Measurements from ENCODE around the gene DYNC1I1.

DYNC1I1 gene

GRCh38 chr7:95972523-95972922, 200.2 kb downstream of the DYNC1I1 start:
- Histone ChIP-seq H3K4me3 (ENCODE audit: low read depth, low read length) (no peak overlapping the region), H3K9me3 (ENCODE audit: control insufficient read depth, insufficient read depth, low read depth, low read length) (no peaks in the 10 kb centered on the region), H3K36me3 (ENCODE audit: control insufficient read depth, insufficient read depth, low read length) (no peaks in the 10 kb centered on the region), H3K27me3 (ENCODE audit: control insufficient read depth, insufficient read depth, low read length) (no peaks in the 10 kb centered on the region), H3K27ac (ENCODE audit: low read depth, low read length) (no peak overlapping the region), H3K4me1 (ENCODE audit: control insufficient read depth, insufficient read depth, low read length) (no peaks in the 10 kb centered on the region), H3K9ac (ENCODE audit: low read length) (no peak overlapping the region)

- no peaks in the 10 kb centered on the region for H3K27me3 ChIP-seq (ENCODE audit: control insufficient read depth, insufficient read depth, low read length)
- no peak overlapping the region for H3K9ac ChIP-seq (ENCODE audit: low read length)
- no peak overlapping the region for H3K27ac ChIP-seq (ENCODE audit: low read depth, low read length)
These were observed 201.8 kb downstream of the DYNC1I1 start for GRCh38 chr7:95974108-95974507.

DNA sequence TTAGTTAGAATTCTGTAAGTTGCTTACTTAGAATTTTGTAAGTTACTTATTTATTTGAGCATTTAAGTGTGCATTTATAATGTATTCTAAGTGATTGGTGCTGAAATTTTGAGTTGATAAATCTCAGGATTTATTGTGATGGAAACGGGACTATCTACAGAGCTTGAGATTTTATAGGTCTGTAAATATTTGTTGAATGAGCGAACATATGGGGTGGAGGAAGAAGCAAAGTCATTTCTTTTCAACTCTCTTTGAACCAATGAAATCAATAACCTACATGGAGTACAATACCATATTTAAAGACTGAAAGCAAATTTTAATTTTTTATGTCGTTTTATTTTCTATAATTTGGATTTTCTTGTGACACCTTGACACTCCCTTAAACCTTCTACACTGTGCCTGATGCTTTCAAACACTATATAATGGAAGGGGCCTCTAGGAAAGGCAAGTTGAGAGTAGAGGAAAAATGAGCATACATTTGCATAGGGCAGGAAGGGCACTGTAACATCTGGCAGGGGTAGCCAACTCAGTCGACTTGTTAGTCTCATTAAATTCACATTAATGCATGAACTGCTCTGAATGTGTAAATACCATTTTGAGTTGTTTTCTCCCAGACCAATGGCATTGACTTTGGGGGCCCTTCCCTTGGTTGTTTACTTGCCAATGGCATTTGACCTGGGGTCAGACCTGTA, 204.2 kb downstream of the DYNC1I1 start:
- H3K27me3 ChIP-seq (ENCODE audit: control insufficient read depth, insufficient read depth, low read length) = no peaks in the 10 kb centered on the region

More at GRCh38 chr7:95974108-95974507, 201.8 kb downstream of the DYNC1I1 start:
- H3K4me3 ChIP-seq (ENCODE audit: low read depth, low read length) = no peak overlapping the region
- no peaks in the 10 kb centered on the region for H3K36me3 ChIP-seq (ENCODE audit: control insufficient read depth, insufficient read depth, low read length)
- no peaks in the 10 kb centered on the region for H3K9me3 ChIP-seq (ENCODE audit: control insufficient read depth, insufficient read depth, low read depth, low read length)
- no peaks in the 10 kb centered on the region for H3K4me1 ChIP-seq (ENCODE audit: control insufficient read depth, insufficient read depth, low read length)

GRCh38 chr7:95977994-95978393, 205.6 kb downstream of the DYNC1I1 start:
- H3K9me3 ChIP-seq (ENCODE audit: control insufficient read depth, insufficient read depth, low read depth, low read length) = no peaks in the 10 kb centered on the region
- H3K9ac ChIP-seq (ENCODE audit: low read length) = no peak overlapping the region
- no peaks in the 10 kb centered on the region for H3K36me3 ChIP-seq (ENCODE audit: control insufficient read depth, insufficient read depth, low read length)
- no peak overlapping the region for H3K27ac ChIP-seq (ENCODE audit: low read depth, low read length)
- H3K4me1 ChIP-seq (ENCODE audit: control insufficient read depth, insufficient read depth, low read length) = no peaks in the 10 kb centered on the region
- no peak overlapping the region for H3K4me3 ChIP-seq (ENCODE audit: low read depth, low read length)
- H3K27me3 ChIP-seq (ENCODE audit: control insufficient read depth, insufficient read depth, low read length) = no peaks in the 10 kb centered on the region

More for the DNA sequence above, 204.2 kb downstream of the DYNC1I1 start:
- no peak overlapping the region for H3K9ac ChIP-seq (ENCODE audit: low read length)
- no peak overlapping the region for H3K27ac ChIP-seq (ENCODE audit: low read depth, low read length)
- H3K4me1 ChIP-seq (ENCODE audit: control insufficient read depth, insufficient read depth, low read length) = no peaks in the 10 kb centered on the region
- no peaks in the 10 kb centered on the region for H3K9me3 ChIP-seq (ENCODE audit: control insufficient read depth, insufficient read depth, low read depth, low read length)
- no peak overlapping the region for H3K4me3 ChIP-seq (ENCODE audit: low read depth, low read length)
- H3K36me3 ChIP-seq (ENCODE audit: control insufficient read depth, insufficient read depth, low read length) = no peaks in the 10 kb centered on the region

GRCh38 chr7:95980167-95980566, 207.8 kb downstream of the DYNC1I1 start:
- Histone ChIP-seq H3K36me3 (ENCODE audit: control insufficient read depth, insufficient read depth, low read length) (no peaks in the 10 kb centered on the region), H3K4me1 (ENCODE audit: control insufficient read depth, insufficient read depth, low read length) (no peaks in the 10 kb centered on the region), H3K27me3 (ENCODE audit: control insufficient read depth, insufficient read depth, low read length) (no peaks in the 10 kb centered on the region), H3K27ac (ENCODE audit: low read depth, low read length) (no peak overlapping the region), H3K9ac (ENCODE audit: low read length) (no peak overlapping the region), H3K9me3 (ENCODE audit: control insufficient read depth, insufficient read depth, low read depth, low read length) (no peaks in the 10 kb centered on the region), H3K4me3 (ENCODE audit: low read depth, low read length) (no peak overlapping the region)

DNA sequence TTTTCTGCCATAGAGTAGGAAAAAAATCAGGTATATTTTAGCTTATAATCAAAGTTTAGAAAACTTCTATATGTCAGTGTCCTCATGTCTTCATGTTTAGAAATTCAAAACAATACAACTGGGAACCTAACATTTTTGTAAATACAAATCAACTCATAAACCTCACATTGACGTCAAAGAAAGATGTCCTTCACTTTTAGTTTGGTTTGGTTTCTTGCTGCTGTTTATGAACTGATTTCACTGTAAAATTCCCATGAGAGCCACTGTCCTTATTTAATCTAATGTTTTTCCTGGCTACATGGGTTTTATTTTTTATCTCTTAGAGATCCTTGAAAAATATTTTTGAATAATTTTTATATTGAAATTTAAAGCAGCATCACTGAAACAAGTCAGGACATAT, 208.4 kb downstream of the DYNC1I1 start:
- H3K36me3 ChIP-seq (ENCODE audit: control insufficient read depth, insufficient read depth, low read length) = no peaks in the 10 kb centered on the region

GRCh38 chr7:95986178-95986764, 213.9 kb downstream of the DYNC1I1 start:
- H3K36me3 ChIP-seq (ENCODE audit: control insufficient read depth, insufficient read depth, low read length) = no peaks in the 10 kb centered on the region
- H3K9ac ChIP-seq (ENCODE audit: low read length) = no peak overlapping the region
- H3K27me3 ChIP-seq (ENCODE audit: control insufficient read depth, insufficient read depth, low read length) = no peaks in the 10 kb centered on the region
- H3K4me1 ChIP-seq (ENCODE audit: control insufficient read depth, insufficient read depth, low read length) = peaks cover 3% of the 10 kb centered on the region; the same call in 1 of the 2 replicates
- no peak overlapping the region for H3K4me3 ChIP-seq (ENCODE audit: low read depth, low read length)
- H3K9me3 ChIP-seq (ENCODE audit: control insufficient read depth, insufficient read depth, low read depth, low read length) = no peaks in the 10 kb centered on the region
- H3K27ac ChIP-seq (ENCODE audit: low read depth, low read length) = no peak overlapping the region

More for the DNA sequence above, 208.4 kb downstream of the DYNC1I1 start:
- Histone ChIP-seq H3K9me3 (ENCODE audit: control insufficient read depth, insufficient read depth, low read depth, low read length) (no peaks in the 10 kb centered on the region), H3K4me3 (ENCODE audit: low read depth, low read length) (no peak overlapping the region), H3K27ac (ENCODE audit: low read depth, low read length) (no peak overlapping the region), H3K4me1 (ENCODE audit: control insufficient read depth, insufficient read depth, low read length) (no peaks in the 10 kb centered on the region), H3K27me3 (ENCODE audit: control insufficient read depth, insufficient read depth, low read length) (no peaks in the 10 kb centered on the region), H3K9ac (ENCODE audit: low read length) (no peak overlapping the region)

GRCh38 chr7:95989301-95989700, 216.9 kb downstream of the DYNC1I1 start:
- Histone ChIP-seq H3K36me3 (ENCODE audit: control insufficient read depth, insufficient read depth, low read length) (no peaks in the 10 kb centered on the region), H3K4me1 (ENCODE audit: control insufficient read depth, insufficient read depth, low read length) (peaks cover 3% of the 10 kb centered on the region; the same call in 1 of the 2 replicates), H3K27ac (ENCODE audit: low read depth, low read length) (no peak overlapping the region), H3K27me3 (ENCODE audit: control insufficient read depth, insufficient read depth, low read length) (no peaks in the 10 kb centered on the region), H3K4me3 (ENCODE audit: low read depth, low read length) (no peak overlapping the region), H3K9me3 (ENCODE audit: control insufficient read depth, insufficient read depth, low read depth, low read length) (no peaks in the 10 kb centered on the region), H3K9ac (ENCODE audit: low read length) (no peak overlapping the region)

- Histone ChIP-seq H3K27ac (ENCODE audit: low read depth, low read length) (no peak overlapping the region), H3K4me1 (ENCODE audit: control insufficient read depth, insufficient read depth, low read length) (peaks cover 3% of the 10 kb centered on the region; the same call in 1 of the 2 replicates), H3K4me3 (ENCODE audit: low read depth, low read length) (no peak overlapping the region), H3K27me3 (ENCODE audit: control insufficient read depth, insufficient read depth, low read length) (no peaks in the 10 kb centered on the region), H3K36me3 (ENCODE audit: control insufficient read depth, insufficient read depth, low read length) (no peaks in the 10 kb centered on the region), H3K9ac (ENCODE audit: low read length) (no peak overlapping the region), H3K9me3 (ENCODE audit: control insufficient read depth, insufficient read depth, low read depth, low read length) (no peaks in the 10 kb centered on the region)
These were observed 221.0 kb downstream of the DYNC1I1 start for GRCh38 chr7:95993380-95993779.

DNA sequence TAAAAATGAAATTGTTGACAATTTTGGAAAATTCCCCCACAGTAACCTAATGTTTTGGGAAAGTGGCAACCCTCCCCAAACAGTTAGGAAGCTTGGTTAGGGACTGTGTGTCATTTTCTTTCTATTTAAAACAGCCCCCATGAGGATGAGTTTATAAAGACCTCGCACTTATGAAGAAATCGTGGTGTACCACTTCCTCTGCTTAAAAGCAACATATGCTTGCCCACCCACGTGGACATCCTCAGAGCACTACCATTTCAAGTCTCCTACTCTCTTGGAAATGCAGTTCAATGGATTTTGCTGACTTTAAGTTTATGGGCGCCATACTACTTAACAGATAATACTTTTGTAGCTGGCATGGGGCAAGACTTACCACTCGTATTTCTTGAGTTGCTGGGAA, 223.8 kb downstream of the DYNC1I1 start:
- H3K4me3 ChIP-seq (ENCODE audit: low read depth, low read length) = no peak overlapping the region
- no peaks in the 10 kb centered on the region for H3K36me3 ChIP-seq (ENCODE audit: control insufficient read depth, insufficient read depth, low read length)
- no peak overlapping the region for H3K9ac ChIP-seq (ENCODE audit: low read length)

DNA sequence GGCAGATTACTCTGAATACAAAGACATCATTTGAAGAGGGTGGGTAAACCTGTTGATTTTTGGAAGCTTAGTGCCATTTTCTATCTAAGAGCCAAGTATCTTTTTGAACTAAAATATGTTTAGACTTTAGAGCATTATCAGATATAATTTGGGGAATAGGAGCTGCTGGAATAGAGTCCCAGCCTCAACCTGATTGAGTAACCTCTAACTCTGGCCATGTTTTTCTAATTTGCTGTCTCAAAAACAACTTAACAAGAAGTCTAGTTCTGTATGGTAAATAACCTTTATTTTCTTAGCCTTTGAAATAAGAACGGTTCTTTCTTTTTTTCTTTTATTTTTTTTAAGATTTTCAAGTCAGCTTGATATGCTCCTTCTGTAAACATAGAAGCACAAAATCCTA, 224.5 kb downstream of the DYNC1I1 start:
- H3K9ac ChIP-seq (ENCODE audit: low read length) = no peak overlapping the region
- H3K4me1 ChIP-seq (ENCODE audit: control insufficient read depth, insufficient read depth, low read length) = no peaks in the 10 kb centered on the region
- no peaks in the 10 kb centered on the region for H3K36me3 ChIP-seq (ENCODE audit: control insufficient read depth, insufficient read depth, low read length)
- H3K9me3 ChIP-seq (ENCODE audit: control insufficient read depth, insufficient read depth, low read depth, low read length) = no peaks in the 10 kb centered on the region
- no peak overlapping the region for H3K4me3 ChIP-seq (ENCODE audit: low read depth, low read length)
- H3K27ac ChIP-seq (ENCODE audit: low read depth, low read length) = no peak overlapping the region
- no peaks in the 10 kb centered on the region for H3K27me3 ChIP-seq (ENCODE audit: control insufficient read depth, insufficient read depth, low read length)

More for the DNA sequence above, 223.8 kb downstream of the DYNC1I1 start:
- H3K9me3 ChIP-seq (ENCODE audit: control insufficient read depth, insufficient read depth, low read depth, low read length) = no peaks in the 10 kb centered on the region
- no peaks in the 10 kb centered on the region for H3K27me3 ChIP-seq (ENCODE audit: control insufficient read depth, insufficient read depth, low read length)
- no peaks in the 10 kb centered on the region for H3K4me1 ChIP-seq (ENCODE audit: control insufficient read depth, insufficient read depth, low read length)
- H3K27ac ChIP-seq (ENCODE audit: low read depth, low read length) = no peak overlapping the region

Data from HUES6 (cell line).